Measurements from ENCODE around the gene HS3ST3B1.

GRCh38 chr17:14281530-14281929 lies 19.4 kb upstream of the HS3ST3B1 start:
- TF ChIP-seq POLR2A (IDR thresholded peaks at IDR 0.05) (no peak), CTCF (IDR thresholded peaks at IDR 0.05) (no peak)

Data from body of pancreas (tissue), 4 donors.